LNCAP (cell line): Measurements from ENCODE around the gene CASP6.

ENCODE experiments used
- TF ChIP-seq, protein P1 (sequence below): fragments of 450-650 bp; IDR thresholded peaks from 2 replicates; pipeline ENCODE4 v1.5.1; 2017; ENCODE audit warnings: mild to moderate bottlenecking

The CASP6 gene

DNA sequence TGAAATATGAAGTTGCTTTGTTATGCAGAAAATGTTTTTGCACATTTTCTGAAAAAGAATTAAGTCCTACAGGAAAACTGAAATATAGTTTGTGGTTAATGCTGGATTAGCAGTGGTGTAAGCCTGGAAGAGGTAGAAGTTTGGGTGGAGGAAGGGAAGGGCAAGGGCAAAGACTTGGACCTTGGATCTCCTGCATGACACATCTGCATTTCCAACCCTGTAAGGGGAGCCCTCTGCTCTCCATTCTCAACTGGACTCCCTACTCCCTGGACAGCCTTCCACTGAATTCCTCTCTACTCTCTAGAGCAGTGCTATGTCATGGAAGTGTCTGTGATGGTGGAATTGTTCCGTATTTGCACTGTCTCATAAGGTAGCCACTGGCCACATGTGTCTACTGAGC lies 4.6 kb downstream of the CASP6 start:
- TF ChIP-seq, protein P1, sequence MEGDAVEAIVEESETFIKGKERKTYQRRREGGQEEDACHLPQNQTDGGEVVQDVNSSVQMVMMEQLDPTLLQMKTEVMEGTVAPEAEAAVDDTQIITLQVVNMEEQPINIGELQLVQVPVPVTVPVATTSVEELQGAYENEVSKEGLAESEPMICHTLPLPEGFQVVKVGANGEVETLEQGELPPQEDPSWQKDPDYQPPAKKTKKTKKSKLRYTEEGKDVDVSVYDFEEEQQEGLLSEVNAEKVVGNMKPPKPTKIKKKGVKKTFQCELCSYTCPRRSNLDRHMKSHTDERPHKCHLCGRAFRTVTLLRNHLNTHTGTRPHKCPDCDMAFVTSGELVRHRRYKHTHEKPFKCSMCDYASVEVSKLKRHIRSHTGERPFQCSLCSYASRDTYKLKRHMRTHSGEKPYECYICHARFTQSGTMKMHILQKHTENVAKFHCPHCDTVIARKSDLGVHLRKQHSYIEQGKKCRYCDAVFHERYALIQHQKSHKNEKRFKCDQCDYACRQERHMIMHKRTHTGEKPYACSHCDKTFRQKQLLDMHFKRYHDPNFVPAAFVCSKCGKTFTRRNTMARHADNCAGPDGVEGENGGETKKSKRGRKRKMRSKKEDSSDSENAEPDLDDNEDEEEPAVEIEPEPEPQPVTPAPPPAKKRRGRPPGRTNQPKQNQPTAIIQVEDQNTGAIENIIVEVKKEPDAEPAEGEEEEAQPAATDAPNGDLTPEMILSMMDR = no peak

DNA sequence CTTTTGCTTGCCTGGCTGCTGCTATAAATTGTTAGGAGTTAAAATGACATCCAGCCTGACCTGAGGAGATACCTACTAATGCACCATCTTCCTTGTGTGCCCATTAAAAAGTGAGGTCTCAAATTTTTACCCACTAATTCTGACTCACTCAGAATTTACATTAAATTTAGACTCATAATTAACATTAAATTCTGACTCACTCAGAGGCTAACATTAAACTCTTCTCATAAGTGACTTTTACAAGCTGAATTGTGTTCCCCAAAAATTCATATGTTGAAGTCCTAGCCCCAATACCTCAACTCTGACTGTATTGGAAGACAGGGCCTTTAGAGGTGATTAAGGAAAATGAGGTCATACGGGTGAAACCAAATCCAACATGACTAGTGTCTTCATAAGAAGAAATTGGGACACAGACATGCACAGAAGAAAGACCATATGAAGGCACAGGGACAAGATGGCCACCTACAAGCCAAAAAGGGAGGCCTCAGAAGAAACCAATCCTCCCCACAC lies 11.8 kb downstream of the CASP6 start:
- TF ChIP-seq, protein P1 = no peak

DNA sequence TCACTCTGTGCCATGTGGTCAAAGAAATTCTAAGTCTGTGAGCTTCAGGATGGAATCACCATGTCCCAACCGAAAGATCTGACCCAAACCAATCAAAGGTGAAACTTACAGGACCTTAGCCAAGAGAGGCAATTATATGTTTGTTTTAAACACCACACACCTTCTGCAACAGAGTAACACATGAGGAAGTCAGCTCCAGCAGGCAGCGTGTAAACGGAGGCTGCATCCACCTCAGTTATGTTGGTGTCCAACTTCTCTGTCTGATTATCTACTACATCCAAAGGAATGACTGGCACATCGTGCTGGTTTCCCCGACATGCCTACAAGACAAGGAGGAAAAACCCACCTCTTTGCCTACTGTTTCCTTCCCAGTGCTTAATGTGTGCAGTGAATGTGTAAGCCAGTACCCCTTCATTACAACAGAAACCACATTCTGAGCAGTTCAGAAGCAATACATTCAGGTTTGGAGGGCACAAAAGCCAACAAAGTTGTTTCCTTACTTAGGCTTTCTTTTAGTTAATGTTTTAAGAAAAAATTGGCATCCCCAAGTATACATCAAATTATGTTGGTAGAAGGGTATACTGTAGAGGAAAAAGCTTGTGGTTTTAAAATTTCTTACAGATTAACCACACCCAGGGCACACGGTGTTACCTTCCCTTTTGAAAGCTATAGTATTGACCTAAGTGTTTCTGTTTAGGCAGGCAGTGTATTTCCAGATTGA lies 12.4 kb downstream of the CASP6 start:
- TF ChIP-seq, protein P1 = no peak

DNA sequence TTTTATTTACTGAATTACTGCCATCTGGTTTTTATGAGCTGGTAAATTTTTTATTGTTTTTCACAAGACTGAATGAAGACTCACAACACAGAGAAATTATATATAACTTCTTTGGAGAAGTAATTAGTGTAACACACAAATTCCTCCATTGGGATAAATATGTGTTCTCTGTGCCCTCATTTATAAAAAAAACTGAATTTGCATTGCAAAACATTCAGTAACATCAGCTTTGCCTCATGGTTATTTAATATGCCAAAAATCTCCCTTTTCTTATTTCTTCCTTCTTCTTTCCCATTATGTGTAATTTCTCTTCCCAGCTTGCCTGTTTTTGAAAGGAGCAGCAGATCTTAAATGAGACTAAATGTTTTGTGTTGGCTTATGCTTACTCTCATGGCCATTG lies 18.5 kb downstream of the CASP6 start:
- TF ChIP-seq, protein P1 = no peak

DNA sequence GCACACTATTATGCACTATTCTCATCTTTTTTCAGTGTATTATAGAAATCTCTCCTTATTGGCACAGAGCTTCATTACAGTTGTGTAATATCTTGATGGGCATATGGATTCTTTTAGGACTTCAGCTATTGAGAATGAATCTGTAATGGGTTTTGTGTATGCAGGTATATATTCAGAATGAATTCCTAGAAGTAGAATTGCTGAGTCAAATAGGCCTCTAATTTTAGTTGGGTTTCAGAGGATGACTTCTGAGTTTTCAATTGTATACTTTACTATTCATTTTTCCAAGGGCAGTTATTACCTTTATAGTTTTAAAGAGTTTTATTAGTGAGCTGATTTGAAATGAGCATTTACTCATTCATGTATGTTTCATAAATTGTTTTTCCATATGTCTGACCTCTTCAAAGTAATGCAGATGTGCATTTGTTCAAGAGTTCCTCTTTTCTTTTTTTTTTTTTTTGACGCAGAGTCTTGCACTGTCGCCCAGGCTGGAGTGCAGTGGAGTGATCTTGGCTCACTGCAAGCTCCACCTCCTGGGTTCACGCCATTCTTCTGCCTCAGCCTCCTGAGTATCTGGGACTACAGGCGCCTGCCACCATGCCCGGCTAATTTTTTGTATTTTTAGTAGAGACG lies 19.5 kb downstream of the CASP6 start:
- TF ChIP-seq, protein P1 = no peak

DNA sequence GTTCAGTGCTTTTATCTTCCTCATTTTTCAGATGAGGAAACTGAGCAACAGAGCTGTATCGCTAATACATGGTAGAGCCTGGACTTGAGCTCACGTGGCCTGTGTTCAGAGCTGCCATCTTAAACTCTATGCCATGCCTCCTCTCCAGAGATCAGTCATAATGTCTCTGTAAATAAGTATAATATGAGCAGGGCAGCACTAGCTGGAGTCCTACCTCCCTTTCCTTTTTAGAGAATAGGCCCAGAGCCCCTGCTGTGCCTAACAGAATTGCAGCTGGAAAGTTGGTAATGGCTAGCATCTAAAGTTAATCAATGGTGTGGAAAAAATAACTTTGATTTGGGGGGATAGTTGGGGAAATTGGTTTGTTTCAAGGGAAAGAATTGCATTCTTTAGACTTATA lies 20.4 kb downstream of the CASP6 start:
- TF ChIP-seq, protein P1 = no peak

DNA sequence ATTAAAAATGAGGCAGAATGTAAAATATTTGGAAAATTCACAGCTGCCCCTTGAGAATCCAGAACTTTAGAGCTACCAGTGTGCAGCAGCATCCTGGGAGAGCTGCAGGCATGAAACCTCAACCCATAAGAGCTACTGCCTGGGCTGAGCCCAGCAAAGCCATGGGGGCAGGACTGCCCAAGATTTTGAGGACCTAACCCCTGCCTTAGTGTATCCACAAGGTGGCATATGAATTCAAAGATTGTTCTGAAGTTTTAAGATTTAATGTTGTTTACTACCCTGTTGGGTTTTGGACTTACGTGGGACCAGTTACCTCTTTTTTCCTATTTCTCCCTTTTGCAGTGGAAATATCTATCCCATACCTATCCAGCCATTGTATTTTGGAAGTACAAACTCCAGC lies 26.4 kb downstream of the CASP6 start:
- TF ChIP-seq, protein P1 = no peak
